ENCODE results near the gene LPP. TPM values are rescaled to one million over a fixed set of nuclear protein-coding genes. Genes with fewer than 3 reads are reported as not detected.

LPP gene
- total RNA-seq, 1 donor, result 77.4 TPM

DNA sequence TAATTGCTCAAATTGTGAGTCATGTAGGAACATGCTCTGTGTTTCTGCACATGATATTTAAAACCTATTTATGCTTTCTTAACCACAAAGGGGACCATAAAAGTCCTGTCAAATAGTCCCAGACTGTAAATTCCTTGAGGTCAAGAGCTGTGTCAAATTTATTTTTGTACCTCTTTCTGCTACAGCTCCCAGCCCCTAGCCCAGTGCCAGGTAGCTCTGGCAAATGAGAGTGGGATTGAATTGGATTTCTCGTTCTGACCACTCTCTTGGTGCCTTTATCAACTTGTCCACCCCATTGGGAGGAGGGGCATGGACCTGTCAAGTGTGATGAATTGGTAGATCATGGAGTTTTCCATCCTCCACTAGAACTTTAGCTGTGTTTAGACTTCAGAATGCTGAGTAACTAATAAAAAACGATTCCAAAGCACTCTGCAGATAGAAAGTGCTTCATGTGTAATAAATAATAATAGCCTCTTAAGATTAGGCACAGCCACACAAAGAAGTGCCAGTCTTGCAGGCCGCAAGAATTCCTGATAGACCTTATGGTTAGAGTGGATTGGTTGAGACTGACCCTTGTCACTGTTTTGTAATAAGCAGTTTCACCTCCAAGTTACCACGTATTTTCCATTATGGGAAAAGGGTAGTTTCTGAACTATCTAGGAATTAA, 120.4 kb downstream of the LPP start:
- TF ChIP-seq, protein P1, sequence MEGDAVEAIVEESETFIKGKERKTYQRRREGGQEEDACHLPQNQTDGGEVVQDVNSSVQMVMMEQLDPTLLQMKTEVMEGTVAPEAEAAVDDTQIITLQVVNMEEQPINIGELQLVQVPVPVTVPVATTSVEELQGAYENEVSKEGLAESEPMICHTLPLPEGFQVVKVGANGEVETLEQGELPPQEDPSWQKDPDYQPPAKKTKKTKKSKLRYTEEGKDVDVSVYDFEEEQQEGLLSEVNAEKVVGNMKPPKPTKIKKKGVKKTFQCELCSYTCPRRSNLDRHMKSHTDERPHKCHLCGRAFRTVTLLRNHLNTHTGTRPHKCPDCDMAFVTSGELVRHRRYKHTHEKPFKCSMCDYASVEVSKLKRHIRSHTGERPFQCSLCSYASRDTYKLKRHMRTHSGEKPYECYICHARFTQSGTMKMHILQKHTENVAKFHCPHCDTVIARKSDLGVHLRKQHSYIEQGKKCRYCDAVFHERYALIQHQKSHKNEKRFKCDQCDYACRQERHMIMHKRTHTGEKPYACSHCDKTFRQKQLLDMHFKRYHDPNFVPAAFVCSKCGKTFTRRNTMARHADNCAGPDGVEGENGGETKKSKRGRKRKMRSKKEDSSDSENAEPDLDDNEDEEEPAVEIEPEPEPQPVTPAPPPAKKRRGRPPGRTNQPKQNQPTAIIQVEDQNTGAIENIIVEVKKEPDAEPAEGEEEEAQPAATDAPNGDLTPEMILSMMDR (IDR thresholded peaks at IDR 0.05; ENCODE audit: extremely low read depth, low read depth, low read length), result no peak
- Histone ChIP-seq H3K27ac (ENCODE audit: low read depth, low read length) (peak overlapping the region; percentile 49), H3K36me3 (ENCODE audit: insufficient read depth, low read length) (no peaks in the 10 kb centered on the region), H2AFZ (ENCODE audit: low read length) (no peak overlapping the region), H3K4me2 (ENCODE audit: insufficient read depth, low read length) (peak overlapping the region; percentile 9), H3K27me3 (ENCODE audit: insufficient read depth, low read length) (no peaks in the 10 kb centered on the region), H3K79me2 (ENCODE audit: insufficient read depth, low read length) (peaks cover 50% of the 10 kb centered on the region), H3K9me3 (ENCODE audit: low read depth, low read length) (no peaks in the 10 kb centered on the region), H3K4me3 (ENCODE audit: insufficient read depth, low read length) (no peak overlapping the region), H4K20me1 (ENCODE audit: insufficient read depth, low read length) (no peaks in the 10 kb centered on the region), H3K4me1 (ENCODE audit: insufficient read depth, low read length) (peaks cover 54% of the 10 kb centered on the region)
- peak; percentile 8 for DNase-seq (ENCODE audit: insufficient read length, low spot score, missing footprints)

GRCh38 chr3:188276375-188276774, 122.4 kb downstream of the LPP start:
- Histone ChIP-seq H3K4me2 (ENCODE audit: insufficient read depth, low read length) (no peak overlapping the region), H2AFZ (ENCODE audit: low read length) (no peak overlapping the region), H3K4me1 (ENCODE audit: insufficient read depth, low read length) (peaks cover 34% of the 10 kb centered on the region), H3K27ac (ENCODE audit: low read depth, low read length) (no peak overlapping the region), H3K36me3 (ENCODE audit: insufficient read depth, low read length) (no peaks in the 10 kb centered on the region), H3K9me3 (ENCODE audit: low read depth, low read length) (no peaks in the 10 kb centered on the region), H3K4me3 (ENCODE audit: insufficient read depth, low read length) (no peak overlapping the region), H3K79me2 (ENCODE audit: insufficient read depth, low read length) (peaks cover 69% of the 10 kb centered on the region), H4K20me1 (ENCODE audit: insufficient read depth, low read length) (no peaks in the 10 kb centered on the region), H3K27me3 (ENCODE audit: insufficient read depth, low read length) (no peaks in the 10 kb centered on the region)
- no peak for DNase-seq (ENCODE audit: insufficient read length, low spot score, missing footprints)
- TF ChIP-seq, protein P1 (IDR thresholded peaks at IDR 0.05; ENCODE audit: extremely low read depth, low read depth, low read length), result no peak

DNA sequence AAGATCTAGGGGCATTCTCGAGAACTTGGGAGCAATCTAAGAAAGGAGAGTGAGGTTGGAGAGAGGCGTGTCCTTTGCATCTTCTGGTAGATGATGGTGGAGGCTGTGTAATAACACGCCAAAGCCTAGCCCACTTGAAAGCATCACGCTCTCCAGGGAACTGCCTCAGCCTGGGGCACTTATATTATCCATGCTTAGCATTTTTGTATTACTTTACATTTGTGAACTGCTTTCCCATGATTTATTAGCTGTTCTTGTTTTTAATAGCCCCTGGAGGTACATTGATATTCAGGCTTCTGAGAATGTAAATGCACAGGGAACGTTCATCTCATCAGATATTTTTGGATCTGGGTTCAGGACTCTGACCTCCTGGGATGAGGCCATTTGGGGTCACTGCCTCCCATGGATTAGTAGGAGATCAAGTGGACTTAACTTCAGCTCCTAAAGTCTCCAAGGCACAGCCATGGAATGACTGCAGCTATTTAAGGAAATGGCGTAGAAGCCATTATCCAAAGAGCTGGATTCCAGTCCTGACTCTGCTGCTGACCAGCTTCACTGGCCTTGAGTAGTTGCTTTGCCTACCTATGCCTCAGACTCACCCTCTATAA, 124.9 kb downstream of the LPP start:
- no peak overlapping the region for H3K27ac ChIP-seq (ENCODE audit: low read depth, low read length)
- no peak overlapping the region for H3K4me3 ChIP-seq (ENCODE audit: insufficient read depth, low read length)
- DNase-seq (ENCODE audit: insufficient read length, low spot score, missing footprints), result no peak
- H3K27me3 ChIP-seq (ENCODE audit: insufficient read depth, low read length), result no peaks in the 10 kb centered on the region
- H3K4me2 ChIP-seq (ENCODE audit: insufficient read depth, low read length), result no peak overlapping the region
- peaks cover 83% of the 10 kb centered on the region for H3K79me2 ChIP-seq (ENCODE audit: insufficient read depth, low read length)
- peaks cover 25% of the 10 kb centered on the region for H3K4me1 ChIP-seq (ENCODE audit: insufficient read depth, low read length)
- no peaks in the 10 kb centered on the region for H3K9me3 ChIP-seq (ENCODE audit: low read depth, low read length)
- H3K36me3 ChIP-seq (ENCODE audit: insufficient read depth, low read length), result no peaks in the 10 kb centered on the region
- TF ChIP-seq, protein P1 (IDR thresholded peaks at IDR 0.05; ENCODE audit: extremely low read depth, low read depth, low read length), result no peak
- no peak overlapping the region for H2AFZ ChIP-seq (ENCODE audit: low read length)
- no peaks in the 10 kb centered on the region for H4K20me1 ChIP-seq (ENCODE audit: insufficient read depth, low read length)

GRCh38 chr3:188279502-188280335, 125.8 kb downstream of the LPP start:
- no peak overlapping the region for H3K4me2 ChIP-seq (ENCODE audit: insufficient read depth, low read length)
- no peaks in the 10 kb centered on the region for H4K20me1 ChIP-seq (ENCODE audit: insufficient read depth, low read length)
- H3K4me1 ChIP-seq (ENCODE audit: insufficient read depth, low read length), result peaks cover 21% of the 10 kb centered on the region
- H3K27me3 ChIP-seq (ENCODE audit: insufficient read depth, low read length), result no peaks in the 10 kb centered on the region
- TF ChIP-seq, protein P1 (IDR thresholded peaks at IDR 0.05; ENCODE audit: extremely low read depth, low read depth, low read length), result no peak
- no peaks in the 10 kb centered on the region for H3K9me3 ChIP-seq (ENCODE audit: low read depth, low read length)
- no peak overlapping the region for H3K4me3 ChIP-seq (ENCODE audit: insufficient read depth, low read length)
- H2AFZ ChIP-seq (ENCODE audit: low read length), result no peak overlapping the region
- no peak overlapping the region for H3K27ac ChIP-seq (ENCODE audit: low read depth, low read length)
- H3K36me3 ChIP-seq (ENCODE audit: insufficient read depth, low read length), result no peaks in the 10 kb centered on the region
- H3K79me2 ChIP-seq (ENCODE audit: insufficient read depth, low read length), result peaks cover 89% of the 10 kb centered on the region
- DNase-seq (ENCODE audit: insufficient read length, low spot score, missing footprints), result no peak
